HepG2 (cell line): ENCODE measurements around the gene CERS6.

Experiments
- ATF7-NPFF ChIP-seq: sonication (generic); formaldehyde crosslinking; IDR thresholded peaks from 2 replicates; pipeline ENCODE4 v1.8.1; 2023; ENCODE audit warnings: mild to moderate bottlenecking, low read depth, missing genetic modification reagents, moderate library complexity
- CTCF ChIP-seq: sonication (generic); formaldehyde crosslinking; IDR thresholded peaks from 2 replicates; pipeline ENCODE4 v1.5.0; 2020; ENCODE audit warnings: mild to moderate bottlenecking, missing genetic modification reagents, moderate library complexity
- FOSL2 ChIP-seq: sonication (generic); formaldehyde crosslinking; IDR thresholded peaks from 2 replicates; pipeline ENCODE4 v1.4.0; 2020; ENCODE audit warnings: missing genetic modification reagents
- PRDM15 ChIP-seq: sonication (generic); formaldehyde crosslinking; IDR thresholded peaks from 2 replicates; pipeline ENCODE4 v1.4.0; 2020; ENCODE audit warnings: missing genetic modification reagents
- RFX5 ChIP-seq: IDR thresholded peaks from 2 replicates; pipeline ENCODE4 v1.6.1; 2011; ENCODE audit warnings: low read depth, low read length, improper control_type of control experiment
- ZNF224 ChIP-seq: sonication (generic); formaldehyde crosslinking; IDR thresholded peaks from 2 replicates; pipeline ENCODE4 v1.5.0; 2020; ENCODE audit warnings: mild to moderate bottlenecking, missing genetic modification reagents
- ZNF274 ChIP-seq: sonication (generic); formaldehyde crosslinking; IDR thresholded peaks from 2 replicates; pipeline ENCODE4 v1.5.1; 2020; ENCODE audit warnings: mild to moderate bottlenecking, missing genetic modification reagents
- ZNF761 ChIP-seq: sonication (generic); formaldehyde crosslinking; conservative IDR thresholded peaks from 2 replicates; pipeline ENCODE4 v1.4.0; 2020; ENCODE audit warnings: mild to moderate bottlenecking, missing genetic modification reagents

DNA sequence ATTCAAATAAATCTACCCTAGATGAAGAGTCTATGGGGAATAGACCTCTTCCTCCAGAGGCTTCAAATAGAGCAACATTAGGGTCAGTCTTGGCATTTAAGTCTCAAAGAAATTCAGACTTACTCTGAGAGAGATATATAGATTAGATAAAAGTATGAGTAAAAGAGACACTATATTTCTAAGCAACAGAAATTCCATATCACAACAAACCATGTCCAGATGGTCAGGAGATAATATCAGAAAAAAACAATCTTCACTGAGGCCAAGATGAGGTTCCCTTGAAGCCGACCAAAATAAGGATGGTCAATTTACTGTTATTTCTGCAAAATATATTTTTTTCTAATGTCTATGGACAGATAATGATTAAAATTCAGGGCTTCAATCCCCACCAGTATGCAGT lies 257.3 kb downstream of the CERS6 start:
- no peak for TF ChIP-seq ZNF761 (CRISPR knock-in tag)
- no peak for TF ChIP-seq ZNF274 (CRISPR knock-in tag)
- TF ChIP-seq PRDM15: no peak
- no peak for TF ChIP-seq FOSL2 (CRISPR knock-in tag)
- TF ChIP-seq ZNF224 (CRISPR knock-in tag): no peak
- TF ChIP-seq ATF7-NPFF (CRISPR knock-in tag): no peak
- TF ChIP-seq RFX5: no peak
- TF ChIP-seq CTCF: no peak
